AG04450 (cell line): ENCODE results near the gene SLC35B1. TPM values are rescaled to one million over a fixed set of nuclear protein-coding genes. Genes with fewer than 3 reads are reported as not detected.

Source experiments
- CTCF ChIA-PET: fragments of 300-600, 350-600 bp; formaldehyde crosslinking; extraction: SDS; loops from one replicate; lab custom pipeline; 2022; ENCODE audit warnings: antibody characterized with exemption, inconsistent platforms; lab: Charles Lee
- POLR2A ChIA-PET: fragments of 350-600 bp; formaldehyde crosslinking; extraction: SDS; loops from one replicate; lab custom pipeline; 2021; ENCODE audit warnings: antibody characterized with exemption, inconsistent platforms; lab: Yijun Ruan, JAX
- DNase-seq: peaks from one replicate; pipeline ENCODE4 v3.0.0-alpha.2; 2011; ENCODE audit warnings: low read depth, low spot score
- H3K27ac ChIP-seq: one replicate; pipeline ENCODE4 v1.5.1; 2012; ENCODE audit warnings: low read depth, low read length, control low read depth
- H3K27me3 ChIP-seq: one replicate; pipeline ENCODE4 v1.6.0; 2012; ENCODE audit warnings: low read length; ENCODE audit not compliant: control insufficient read depth, insufficient read depth
- H3K4me3 ChIP-seq: 2 replicates; pipeline ENCODE4 v1.5.1; 2011; ENCODE audit warnings: mild to moderate bottlenecking, low read depth, low read length, control low read depth
- H3K9me3 ChIP-seq: 2 replicates; pipeline ENCODE4 v1.5.1; 2012; ENCODE audit warnings: low read length; ENCODE audit not compliant: control insufficient read depth, insufficient read depth
- polyA plus RNA-seq: library from polyadenylated mRNA; depleted of rRNA; stranded (reverse); fragments of >200 nt; gene quantifications from 2 replicates; pipeline ENCODE4 v1.2.3, GENCODE V29; 2011
- TF ChIP-seq, protein P1 (sequence below): IDR thresholded peaks from 2 replicates; pipeline ENCODE4 v1.5.1; 2011; ENCODE audit warnings: low read depth, low read length, control low read depth, inconsistent platforms

The SLC35B1 gene
- polyA plus RNA-seq, 1 experiment = 99.1 TPM

DNA sequence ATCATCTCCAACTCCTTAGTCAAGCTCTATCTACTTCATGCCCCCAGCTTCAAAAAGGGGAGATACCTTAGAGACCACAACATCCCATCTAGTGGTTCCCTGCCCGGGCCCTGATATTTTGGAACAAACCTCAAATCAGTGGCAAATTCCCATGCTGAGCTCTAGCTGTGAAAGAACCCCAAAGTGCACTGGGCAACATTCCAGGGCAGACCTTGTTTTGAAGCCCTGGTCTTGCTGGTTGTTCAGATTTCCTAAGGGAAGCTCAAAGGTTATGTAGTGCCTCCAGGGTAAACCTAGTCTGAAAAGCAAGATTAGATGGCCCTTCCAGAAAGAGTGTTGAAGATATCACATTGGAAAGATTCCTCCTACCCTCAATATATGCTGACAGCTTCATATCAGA lies 39.9 kb upstream of the SLC35B1 start:
- TF ChIP-seq, protein P1, sequence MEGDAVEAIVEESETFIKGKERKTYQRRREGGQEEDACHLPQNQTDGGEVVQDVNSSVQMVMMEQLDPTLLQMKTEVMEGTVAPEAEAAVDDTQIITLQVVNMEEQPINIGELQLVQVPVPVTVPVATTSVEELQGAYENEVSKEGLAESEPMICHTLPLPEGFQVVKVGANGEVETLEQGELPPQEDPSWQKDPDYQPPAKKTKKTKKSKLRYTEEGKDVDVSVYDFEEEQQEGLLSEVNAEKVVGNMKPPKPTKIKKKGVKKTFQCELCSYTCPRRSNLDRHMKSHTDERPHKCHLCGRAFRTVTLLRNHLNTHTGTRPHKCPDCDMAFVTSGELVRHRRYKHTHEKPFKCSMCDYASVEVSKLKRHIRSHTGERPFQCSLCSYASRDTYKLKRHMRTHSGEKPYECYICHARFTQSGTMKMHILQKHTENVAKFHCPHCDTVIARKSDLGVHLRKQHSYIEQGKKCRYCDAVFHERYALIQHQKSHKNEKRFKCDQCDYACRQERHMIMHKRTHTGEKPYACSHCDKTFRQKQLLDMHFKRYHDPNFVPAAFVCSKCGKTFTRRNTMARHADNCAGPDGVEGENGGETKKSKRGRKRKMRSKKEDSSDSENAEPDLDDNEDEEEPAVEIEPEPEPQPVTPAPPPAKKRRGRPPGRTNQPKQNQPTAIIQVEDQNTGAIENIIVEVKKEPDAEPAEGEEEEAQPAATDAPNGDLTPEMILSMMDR = no peak
- ChIA-PET CTCF (no interaction called here), POLR2A (interaction anchor here (0.9 kb wide), 1 partner anchor 16 kb away, joined by 3 read pairs; no protein-coding TSS in a partner anchor)
- H3K27ac ChIP-seq = no peak overlapping the region
- no peak for DNase-seq
- H3K4me3 ChIP-seq = no peak overlapping the region
- peaks cover 6% of the 10 kb centered on the region for H3K27me3 ChIP-seq
- no peaks in the 10 kb centered on the region for H3K9me3 ChIP-seq

DNA sequence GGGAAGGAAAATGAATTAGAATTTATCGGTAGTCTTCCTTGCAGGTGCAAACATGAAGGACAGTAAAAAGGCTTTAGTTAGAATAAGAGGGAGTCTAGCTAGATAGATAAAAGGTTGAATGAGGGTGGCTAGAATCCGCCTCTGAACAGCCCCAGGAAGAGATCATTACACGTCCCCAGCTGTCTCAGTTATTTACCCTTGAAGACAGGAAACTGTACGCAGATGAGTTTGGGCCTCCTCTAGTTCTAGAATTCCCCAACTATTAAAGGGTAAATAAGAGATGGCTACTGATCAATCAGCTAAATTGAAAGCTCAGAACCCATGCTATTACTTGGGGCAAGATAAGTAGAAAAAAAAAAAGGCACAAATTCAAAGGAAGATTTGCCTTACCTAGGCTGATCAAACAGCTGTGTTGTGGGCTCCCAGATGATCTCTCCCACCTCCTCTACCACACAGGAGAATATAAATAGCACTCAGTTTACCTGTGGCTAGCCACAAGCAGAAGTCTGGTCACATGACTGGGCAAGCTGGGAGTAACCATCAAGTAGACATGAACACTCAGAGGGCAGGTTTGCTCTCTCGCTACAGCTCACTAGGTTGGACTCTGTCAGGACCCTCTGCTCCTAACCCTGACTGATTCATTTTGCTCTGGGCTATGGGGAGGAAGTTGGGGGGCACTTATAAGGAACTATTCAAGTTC lies 39.2 kb upstream of the SLC35B1 start:
- H3K4me3 ChIP-seq = no peak overlapping the region
- peaks cover 6% of the 10 kb centered on the region for H3K27me3 ChIP-seq
- TF ChIP-seq, protein P1 = no peak
- CTCF ChIA-PET = interaction anchor here (1.0 kb wide), 1 partner anchor 113 kb away, joined by 3 read pairs; no protein-coding TSS in a partner anchor
- no peak overlapping the region for H3K27ac ChIP-seq
- H3K9me3 ChIP-seq = no peaks in the 10 kb centered on the region
- POLR2A ChIA-PET = interaction anchor here (0.9 kb wide), 1 partner anchor 15 kb away, joined by 3 read pairs; no protein-coding TSS in a partner anchor
- DNase-seq = no peak

GRCh38 chr17:49745175-49746139 lies 37.7 kb upstream of the SLC35B1 start:
- ChIA-PET POLR2A (no interaction called here), CTCF (no interaction called here)
- Histone ChIP-seq H3K9me3 (no peaks in the 10 kb centered on the region), H3K27ac (no peak overlapping the region), H3K4me3 (no peak overlapping the region), H3K27me3 (peaks cover 8% of the 10 kb centered on the region)
- no peak for DNase-seq
- TF ChIP-seq, protein P1 = no peak

GRCh38 chr17:49742166-49742638 lies 34.4 kb upstream of the SLC35B1 start:
- H3K27ac ChIP-seq = no peak overlapping the region
- H3K27me3 ChIP-seq = peaks cover 9% of the 10 kb centered on the region
- no peaks in the 10 kb centered on the region for H3K9me3 ChIP-seq
- DNase-seq = no peak
- H3K4me3 ChIP-seq = no peak overlapping the region
- ChIA-PET POLR2A (interaction anchor here (0.6 kb wide), 1 partner anchor 35 kb away, joined by 3 read pairs; no protein-coding TSS in a partner anchor), CTCF (interaction anchor here (1.0 kb wide), 1 partner anchor 34 kb away, joined by 4 read pairs; no protein-coding TSS in a partner anchor)
- TF ChIP-seq, protein P1 = no peak
